ENCODE measurements around the gene CTNNA3.

CTNNA3 gene

DNA sequence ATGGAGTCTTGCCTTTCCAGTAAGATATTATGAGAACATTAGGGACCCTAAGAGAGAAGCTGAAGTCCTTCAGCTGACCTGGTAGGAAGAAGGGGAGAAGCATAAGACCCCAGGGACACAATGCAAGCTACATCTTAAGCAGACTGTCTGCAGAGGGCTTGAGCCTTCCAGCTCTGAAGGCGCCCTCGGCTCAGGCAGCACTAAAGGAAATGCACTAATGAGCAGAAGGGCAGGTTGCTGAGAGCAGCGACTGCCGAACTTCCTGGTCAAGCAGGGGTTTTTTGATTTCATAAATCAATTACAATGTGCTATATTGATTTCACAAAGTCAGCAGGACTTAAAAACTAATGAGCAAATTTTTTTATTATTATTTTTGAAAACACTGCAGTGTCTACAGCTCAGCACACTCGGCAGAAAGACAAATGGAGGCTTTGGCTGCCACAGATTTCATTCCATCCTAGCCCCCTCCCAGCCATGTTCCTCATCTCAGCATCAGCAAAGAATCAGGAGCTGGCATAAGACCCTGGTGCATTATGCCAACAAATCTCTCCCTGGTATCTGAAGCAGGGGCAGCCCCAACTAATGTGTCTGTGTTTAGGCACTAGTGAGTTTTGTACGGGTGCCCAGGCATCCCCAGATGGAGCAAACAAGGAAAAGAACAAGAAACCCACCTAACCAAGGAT lies 713.1 kb downstream of the CTNNA3 start:
- FAIRE-seq (no peak), DNase-seq (ENCODE audit: extremely low spot score, insufficient read length, low read depth) (no peak)

DNA sequence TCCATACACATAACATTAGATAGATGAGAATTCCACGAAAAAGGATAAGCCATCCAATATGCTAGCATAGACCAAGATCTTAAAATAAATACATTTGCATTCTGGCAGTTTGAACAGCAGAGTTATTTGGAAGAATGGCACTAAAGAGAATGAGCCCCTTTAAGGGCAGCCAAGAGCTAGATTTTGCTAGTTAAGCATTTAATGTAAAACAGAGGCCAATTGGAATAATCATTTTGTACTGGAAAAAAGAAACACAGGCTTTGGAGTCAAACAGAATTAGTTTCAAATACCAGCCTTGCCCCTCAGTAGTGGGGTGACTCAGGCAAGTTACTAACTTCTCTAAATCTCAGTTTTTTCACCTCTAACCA lies 714.0 kb downstream of the CTNNA3 start:
- DNase-seq (ENCODE audit: extremely low spot score, insufficient read length, low read depth) (no peak), FAIRE-seq (no peak)

DNA sequence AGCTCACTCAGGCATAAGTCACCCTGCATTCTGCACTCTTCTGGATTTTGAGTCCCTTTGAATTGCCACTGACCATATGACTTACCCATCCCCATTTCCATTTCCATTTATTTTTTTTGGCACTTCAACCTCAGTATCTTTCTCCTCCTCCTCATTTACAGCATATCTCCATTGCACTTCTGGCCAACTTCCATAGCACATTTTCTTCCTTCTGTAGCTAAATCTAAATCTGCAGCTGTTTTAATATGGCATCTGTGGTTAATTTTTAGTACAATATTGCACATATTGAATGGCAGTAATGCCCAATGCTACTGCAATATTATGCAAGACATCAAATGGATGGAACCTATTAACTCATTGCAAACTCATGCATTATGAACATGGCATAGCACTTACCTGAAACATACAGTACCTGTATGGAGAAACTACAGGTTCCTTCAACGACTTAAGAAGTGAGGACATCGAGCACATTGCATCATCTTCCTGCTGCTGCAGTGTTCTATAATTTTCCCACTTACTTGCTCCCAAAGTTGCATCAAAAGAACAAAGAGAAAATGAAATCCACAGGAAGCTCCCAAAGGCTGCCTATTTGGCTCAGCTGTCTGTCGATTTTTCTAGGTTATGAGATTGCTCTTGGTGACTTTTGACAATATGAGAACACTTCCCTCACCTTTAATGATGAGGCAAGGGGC lies 714.5 kb downstream of the CTNNA3 start:
- FAIRE-seq, result no peak
- DNase-seq (ENCODE audit: extremely low spot score, insufficient read length, low read depth), result no peak

DNA sequence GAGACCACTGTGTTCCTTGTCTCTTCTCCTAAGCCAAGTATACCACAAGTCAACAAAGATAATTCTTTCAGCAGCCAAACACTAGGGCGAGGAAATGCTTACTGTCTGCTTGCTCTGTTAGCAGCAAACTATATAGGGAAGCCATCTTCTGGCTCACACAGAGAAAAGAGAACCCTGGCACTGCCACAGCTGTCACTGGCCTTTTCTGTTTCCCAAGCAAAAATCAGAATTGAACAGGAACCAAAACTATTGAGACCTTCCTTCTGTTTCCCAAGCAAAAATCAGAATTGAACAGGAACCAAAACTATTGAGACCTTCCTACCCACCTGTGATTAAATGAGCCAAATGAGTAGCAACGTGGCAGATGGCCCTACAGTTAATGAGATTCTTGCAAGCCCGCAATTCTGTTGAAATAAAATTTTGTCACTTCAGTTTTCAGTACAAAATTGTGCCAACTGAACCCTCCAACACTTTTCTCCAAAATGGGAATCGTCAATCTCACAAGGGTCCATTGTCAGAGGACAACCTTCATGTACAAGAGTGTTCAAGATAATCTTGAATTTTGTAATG lies 715.7 kb downstream of the CTNNA3 start:
- FAIRE-seq, result no peak
- no peak for DNase-seq (ENCODE audit: extremely low spot score, insufficient read length, low read depth)

GRCh38 chr10:66964946-66965345 lies 731.0 kb downstream of the CTNNA3 start:
- DNase-seq (ENCODE audit: extremely low spot score, insufficient read length, low read depth) (no peak), FAIRE-seq (no peak)

DNA sequence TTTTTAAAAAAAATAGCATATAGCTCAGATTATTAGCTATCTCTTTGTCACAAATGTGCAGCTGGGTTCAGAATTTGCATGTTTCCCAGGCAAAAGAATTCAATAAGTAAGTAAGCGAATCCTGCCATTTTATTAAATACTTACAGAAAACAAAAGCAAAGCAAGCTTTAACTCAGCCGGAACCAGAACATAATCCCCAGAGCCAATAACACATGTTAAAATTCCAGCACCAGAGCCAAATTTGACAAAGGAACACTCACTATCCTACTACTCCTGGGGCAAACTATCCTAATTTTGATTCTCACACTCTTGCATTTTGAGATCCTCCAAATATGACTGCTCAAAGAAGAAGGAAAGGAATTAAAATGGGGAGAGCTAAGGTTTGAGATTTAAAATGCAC lies 737.5 kb downstream of the CTNNA3 start:
- FAIRE-seq (no peak), DNase-seq (ENCODE audit: extremely low spot score, insufficient read length, low read depth) (no peak)

DNA sequence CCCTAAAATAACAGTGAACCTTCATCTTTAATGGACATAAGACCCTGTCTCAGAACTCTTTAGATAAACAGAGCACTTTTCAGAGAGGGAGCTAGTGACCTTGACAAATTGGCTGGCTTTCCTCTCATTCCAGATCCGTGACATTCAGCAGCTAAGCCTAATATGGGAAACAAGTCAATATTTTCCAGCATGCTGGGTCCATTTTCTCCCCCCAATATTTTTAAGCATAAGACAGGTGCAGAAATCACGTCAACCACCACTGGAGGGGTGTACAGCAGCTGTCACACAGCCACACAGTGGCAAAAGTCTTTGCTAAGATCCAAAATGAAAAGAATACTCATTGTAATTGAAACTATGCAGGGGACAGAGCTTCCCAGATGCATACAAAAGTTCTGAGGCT lies 744.1 kb downstream of the CTNNA3 start:
- no peak for DNase-seq (ENCODE audit: extremely low spot score, insufficient read length, low read depth)
- no peak for FAIRE-seq

GRCh38 chr10:66943590-66943989 lies 752.4 kb downstream of the CTNNA3 start:
- FAIRE-seq (no peak), DNase-seq (ENCODE audit: extremely low spot score, insufficient read length, low read depth) (no peak)

GRCh38 chr10:66942407-66942806 lies 753.6 kb downstream of the CTNNA3 start:
- DNase-seq (ENCODE audit: extremely low spot score, insufficient read length, low read depth) (no peak), FAIRE-seq (no peak)

- FAIRE-seq, result no peak
- no peak for DNase-seq (ENCODE audit: extremely low spot score, insufficient read length, low read depth)
These were observed 754.5 kb downstream of the CTNNA3 start for GRCh38 chr10:66941491-66941890.

- DNase-seq (ENCODE audit: extremely low spot score, insufficient read length, low read depth) (no peak), FAIRE-seq (no peak)
These were observed 755.0 kb downstream of the CTNNA3 start for GRCh38 chr10:66940965-66941364.

- no peak for DNase-seq (ENCODE audit: extremely low spot score, insufficient read length, low read depth)
- no peak for FAIRE-seq
These were observed 761.3 kb downstream of the CTNNA3 start for GRCh38 chr10:66934711-66935110.

DNA sequence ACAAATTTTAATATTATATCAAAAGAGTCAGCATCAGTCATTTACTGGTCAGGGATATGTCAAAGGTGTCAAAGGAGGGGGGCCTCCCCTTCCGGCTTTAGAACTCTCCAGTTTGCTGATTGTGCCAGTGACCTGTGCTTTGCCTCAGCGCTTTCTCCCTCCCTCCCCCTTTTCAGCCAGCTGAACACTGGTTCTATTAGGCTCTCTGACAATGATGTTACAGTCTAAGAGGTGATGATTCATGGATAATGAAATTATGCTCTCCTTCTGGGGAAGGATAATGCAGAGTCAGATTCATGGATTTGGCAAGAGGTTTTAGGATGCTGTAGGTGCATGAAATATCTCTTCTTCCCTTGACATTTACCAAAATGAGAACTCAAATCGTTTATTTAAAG lies 764.0 kb downstream of the CTNNA3 start:
- DNase-seq (ENCODE audit: extremely low spot score, insufficient read length, low read depth), result no peak
- no peak for FAIRE-seq

DNA sequence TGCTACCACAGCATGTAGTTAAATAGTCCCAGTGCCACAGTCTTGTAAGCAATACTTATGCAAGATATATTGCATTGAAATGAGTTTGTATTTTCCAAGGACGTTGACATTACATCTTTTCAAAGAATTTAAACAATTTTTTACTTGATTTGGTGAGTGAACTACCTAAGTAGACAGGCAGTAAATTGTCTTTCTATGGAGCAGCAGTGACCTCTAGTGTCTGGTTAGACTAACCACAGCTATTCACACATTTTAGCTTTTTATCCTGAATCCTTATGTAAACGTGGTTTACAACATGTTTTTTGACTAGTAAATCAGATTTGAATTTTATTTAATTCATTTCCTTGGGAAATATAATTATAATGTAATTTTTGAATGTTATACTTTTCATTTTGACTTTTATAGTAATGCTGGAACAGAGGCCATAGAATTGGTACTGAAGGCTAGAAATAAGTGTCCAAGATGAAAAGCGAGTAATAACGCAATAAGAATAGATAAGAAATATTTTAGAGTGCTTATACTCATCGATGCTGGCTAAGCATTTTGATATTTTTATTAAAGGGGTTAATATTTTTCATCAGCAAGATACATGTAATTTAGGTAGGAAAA lies 764.6 kb downstream of the CTNNA3 start:
- FAIRE-seq (peak; percentile 59), DNase-seq (ENCODE audit: extremely low spot score, insufficient read length, low read depth) (no peak)

DNA sequence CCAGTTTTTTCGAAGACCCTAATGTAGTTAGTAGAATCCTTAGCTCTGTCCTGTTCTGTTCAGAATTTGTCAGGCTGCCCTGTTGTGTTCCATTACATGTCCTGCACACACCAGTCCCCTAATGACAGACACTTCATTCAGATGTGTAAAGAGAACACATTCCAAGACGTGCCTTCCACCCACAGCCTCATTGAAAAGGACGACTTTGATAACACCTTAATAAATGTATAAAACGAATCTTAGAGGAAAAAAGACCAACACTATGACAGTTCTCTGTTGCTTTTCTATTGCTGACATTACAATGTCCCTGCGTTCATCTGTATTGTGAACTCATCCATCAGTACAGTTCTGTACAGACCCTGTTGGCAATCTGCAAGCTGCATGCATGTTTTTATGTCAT lies 766.6 kb downstream of the CTNNA3 start:
- DNase-seq (ENCODE audit: extremely low spot score, insufficient read length, low read depth) (no peak), FAIRE-seq (no peak)

DNA sequence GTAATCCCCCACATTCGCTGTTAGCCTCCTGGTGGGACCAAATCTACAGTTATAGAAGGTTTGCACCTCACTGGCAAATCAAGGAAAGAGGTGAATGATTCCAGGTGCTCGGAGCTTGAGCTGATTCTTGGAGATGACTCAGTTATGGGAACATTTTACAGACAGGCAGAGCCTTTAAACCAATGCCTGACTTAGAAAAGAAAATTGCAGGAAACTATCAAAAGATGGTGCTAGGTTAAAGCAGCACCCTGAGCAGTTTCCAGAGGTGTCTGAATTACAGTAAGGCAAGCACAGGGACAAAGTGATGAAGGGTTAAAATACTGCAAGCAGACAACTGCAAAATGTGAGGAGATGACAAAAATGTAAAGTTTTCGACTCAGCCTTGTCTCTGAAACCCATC lies 767.2 kb downstream of the CTNNA3 start:
- FAIRE-seq (no peak), DNase-seq (ENCODE audit: extremely low spot score, insufficient read length, low read depth) (no peak)

DNA sequence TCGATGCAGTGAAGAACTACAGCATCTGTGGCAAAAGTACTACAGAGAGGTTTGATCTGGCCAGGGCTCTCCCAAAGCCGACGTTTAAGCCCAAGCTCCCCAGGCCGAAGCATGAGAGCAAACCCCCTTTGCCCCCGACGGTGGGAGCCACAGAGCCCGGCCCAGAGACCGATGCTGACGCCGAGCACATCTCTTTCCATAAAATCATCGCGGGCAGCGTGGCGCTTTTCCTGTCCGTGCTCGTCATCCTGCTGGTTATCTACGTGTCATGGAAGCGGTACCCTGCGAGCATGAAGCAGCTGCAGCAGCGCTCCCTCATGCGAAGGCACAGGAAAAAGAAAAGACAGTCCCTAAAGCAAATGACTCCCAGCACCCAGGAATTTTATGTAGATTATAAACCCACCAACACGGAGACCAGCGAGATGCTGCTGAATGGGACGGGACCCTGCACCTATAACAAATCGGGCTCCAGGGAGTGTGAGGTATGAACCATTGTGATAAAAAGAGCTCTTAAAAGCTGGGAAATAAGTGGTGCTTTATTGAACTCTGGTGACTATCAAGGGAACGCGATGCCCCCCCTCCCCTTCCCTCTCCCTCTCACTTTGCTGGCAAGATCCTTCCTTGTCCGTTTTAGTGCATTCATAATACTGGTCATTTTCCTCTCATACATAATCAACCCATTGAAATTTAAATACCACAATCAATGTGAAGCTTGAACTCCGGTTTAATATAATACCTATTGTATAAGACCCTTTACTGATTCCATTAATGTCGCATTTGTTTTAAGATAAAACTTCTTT lies 767.8 kb downstream of the CTNNA3 start:
- no peak for DNase-seq (ENCODE audit: extremely low spot score, insufficient read length, low read depth)

DNA sequence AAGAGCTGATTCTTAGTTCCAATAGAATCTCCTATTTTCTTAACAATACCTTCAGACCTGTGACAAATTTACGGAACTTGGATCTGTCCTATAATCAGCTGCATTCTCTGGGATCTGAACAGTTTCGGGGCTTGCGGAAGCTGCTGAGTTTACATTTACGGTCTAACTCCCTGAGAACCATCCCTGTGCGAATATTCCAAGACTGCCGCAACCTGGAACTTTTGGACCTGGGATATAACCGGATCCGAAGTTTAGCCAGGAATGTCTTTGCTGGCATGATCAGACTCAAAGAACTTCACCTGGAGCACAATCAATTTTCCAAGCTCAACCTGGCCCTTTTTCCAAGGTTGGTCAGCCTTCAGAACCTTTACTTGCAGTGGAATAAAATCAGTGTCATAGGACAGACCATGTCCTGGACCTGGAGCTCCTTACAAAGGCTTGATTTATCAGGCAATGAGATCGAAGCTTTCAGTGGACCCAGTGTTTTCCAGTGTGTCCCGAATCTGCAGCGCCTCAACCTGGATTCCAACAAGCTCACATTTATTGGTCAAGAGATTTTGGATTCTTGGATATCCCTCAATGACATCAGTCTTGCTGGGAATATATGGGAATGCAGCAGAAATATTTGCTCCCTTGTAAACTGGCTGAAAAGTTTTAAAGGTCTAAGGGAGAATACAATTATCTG lies 768.6 kb downstream of the CTNNA3 start:
- FAIRE-seq, result no peak
- no peak for DNase-seq (ENCODE audit: extremely low spot score, insufficient read length, low read depth)

More for the DNA sequence above, 767.8 kb downstream of the CTNNA3 start:
- FAIRE-seq, result no peak

- DNase-seq (ENCODE audit: extremely low spot score, insufficient read length, low read depth), result no peak
- FAIRE-seq, result no peak
These were observed 769.2 kb downstream of the CTNNA3 start for GRCh38 chr10:66926841-66927240.
